Stimulated activated CD4-positive, alpha-beta T cell treated with anti-CD3 and anti-CD28 coated beads, Interleukin-1b, Interleukin-23, amount 100 ng/mL, for 48 hours (primary cell): ENCODE measurements around the gene SNRNP200.
A peak's percentile ranks its signal among the peaks of the same experiment; 100 is the strongest.

ENCODE experiments used
- DNase-seq: peaks from one replicate; pipeline ENCODE4 v3.0.0-alpha.2; 2020

SNRNP200 gene

GRCh38 chr2:96305091-96305978, at the start of gene SNRNP200:
SNRNP200 (minus strand) TSS chr2:96305546; CDS start chr2:96305437, 109 bp downstream.
- DNase-seq, result peak; percentile 93

DNA sequence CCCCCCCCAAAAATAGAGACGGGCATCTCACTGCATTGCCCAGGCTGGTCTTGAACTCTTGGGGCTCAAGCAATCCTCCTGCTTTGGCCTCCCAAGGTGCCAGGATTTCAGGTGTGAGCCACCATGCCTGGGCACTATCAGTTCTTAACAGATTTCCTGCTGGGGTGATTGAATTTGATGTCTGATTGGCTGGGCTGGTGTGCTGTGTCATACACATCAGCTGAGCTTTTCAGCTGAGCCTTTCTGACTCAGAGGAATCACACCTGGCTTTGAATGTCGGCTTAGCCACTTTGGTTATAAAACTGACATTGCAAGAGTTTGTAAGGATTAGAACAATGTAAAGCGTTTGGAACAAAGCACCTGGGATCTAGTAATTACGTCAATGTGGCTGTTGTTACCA, 49.1 kb upstream of the SNRNP200 start:
- DNase-seq, result no peak

DNA sequence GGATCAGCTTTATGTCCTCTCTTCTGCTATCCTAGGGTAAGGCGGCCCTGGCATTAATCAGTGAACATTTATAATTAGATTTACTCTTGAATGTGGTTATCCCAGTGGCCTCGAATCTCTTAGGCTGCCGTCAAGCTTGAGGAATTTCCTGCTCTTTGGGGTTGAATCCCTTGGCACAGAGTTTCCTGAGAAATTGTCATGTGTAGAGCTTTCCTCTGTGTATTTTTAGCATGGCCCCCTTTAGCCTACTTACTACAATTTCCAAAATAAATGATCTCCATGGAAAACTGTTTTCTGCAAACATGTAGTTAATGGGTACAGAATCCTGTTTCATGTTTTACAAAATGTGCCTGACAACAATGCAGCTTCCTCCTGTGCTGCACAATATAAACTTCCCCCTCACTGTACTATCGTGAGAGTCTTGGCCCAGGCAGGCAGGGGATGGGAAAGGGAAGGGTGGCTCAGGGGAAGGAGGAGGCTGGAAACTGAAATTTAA, 48.3 kb upstream of the SNRNP200 start:
- DNase-seq, result no peak

DNA sequence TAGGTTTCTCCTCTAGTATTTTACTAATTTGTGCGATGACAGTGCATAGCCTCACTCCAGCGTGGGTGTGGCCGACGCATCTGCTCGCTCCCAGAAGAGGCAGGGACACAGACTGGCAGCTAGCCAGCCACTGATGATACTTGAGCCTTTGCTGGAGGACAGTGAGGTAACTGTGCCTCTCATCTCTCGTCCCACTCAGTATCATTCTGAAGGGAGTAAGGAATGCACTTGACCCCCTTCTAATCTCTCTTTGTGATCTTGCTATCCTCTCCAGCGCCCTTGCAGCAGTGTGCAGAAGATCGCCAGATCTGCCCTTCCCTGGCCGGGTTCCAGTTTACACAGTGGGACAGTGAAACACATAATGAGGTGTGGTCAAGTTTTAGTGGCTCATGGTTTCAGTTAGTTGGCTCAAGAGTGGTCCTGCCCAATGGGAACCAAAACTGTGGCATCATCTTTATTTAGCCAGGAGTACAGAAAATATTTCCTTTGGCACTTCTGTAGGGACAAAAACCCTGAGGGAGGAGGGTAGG, 47.8 kb upstream of the SNRNP200 start:
- DNase-seq, result no peak

DNA sequence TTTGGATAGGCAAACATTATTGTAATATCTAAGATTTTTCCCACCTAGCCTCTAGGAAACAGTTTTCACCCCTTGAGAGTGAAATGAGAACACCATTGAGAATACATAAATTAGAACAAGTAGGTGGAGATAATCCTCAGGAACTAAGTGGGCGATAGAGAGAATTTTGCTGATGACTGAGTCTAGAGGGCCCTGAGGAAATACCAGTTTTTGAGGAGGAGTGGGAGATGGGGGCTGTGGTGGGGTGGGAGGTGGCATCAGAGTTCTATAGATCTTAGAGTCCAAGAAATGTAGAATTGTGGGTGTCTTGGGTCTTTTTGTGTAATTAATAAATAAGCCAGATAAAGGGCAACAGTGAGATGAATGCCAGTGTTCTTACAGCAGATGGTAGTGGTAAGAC, 42.0 kb upstream of the SNRNP200 start:
- no peak for DNase-seq

GRCh38 chr2:96345868-96346462, 40.6 kb upstream of the SNRNP200 start:
- no peak for DNase-seq

DNA sequence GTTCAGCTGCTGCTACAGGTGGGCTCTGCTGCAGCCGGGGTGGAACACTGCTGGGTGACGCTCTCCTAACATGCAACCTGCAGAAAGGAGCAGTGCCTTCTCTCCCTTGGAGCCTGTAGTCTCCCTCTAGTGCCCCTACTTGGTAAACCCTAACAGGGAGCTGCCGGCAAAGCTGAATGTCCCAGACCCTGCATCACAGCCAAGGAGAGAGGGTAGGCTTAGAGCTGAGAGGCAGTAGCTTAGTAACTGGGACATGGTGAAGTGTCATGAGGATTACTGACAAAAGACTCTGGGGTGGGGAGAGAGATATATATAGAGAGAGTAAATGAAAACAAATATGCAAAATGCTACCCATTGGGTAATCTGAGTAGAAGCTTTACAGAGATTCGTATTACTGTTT, 40.1 kb upstream of the SNRNP200 start:
- DNase-seq, result no peak

DNA sequence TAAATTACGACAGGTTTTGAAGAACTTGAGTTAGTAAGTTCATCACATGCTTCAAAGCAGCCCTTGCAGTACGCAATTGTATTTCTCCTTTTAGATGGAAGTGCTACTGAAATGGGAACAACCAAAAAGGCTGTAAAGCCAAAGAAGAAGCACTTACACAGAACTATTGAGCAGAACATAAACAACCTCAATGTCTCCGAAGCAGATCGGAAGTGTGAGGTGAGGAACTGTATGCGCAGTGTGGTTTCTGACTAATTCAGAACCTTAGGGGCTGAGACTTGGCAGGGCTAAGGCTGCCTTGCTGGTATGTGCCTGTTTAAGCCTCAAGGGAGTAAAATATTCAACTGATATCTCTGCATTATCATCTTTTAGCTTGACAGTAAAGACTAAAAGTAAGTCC, 38.7 kb upstream of the SNRNP200 start:
- DNase-seq, result peak; percentile 26

DNA sequence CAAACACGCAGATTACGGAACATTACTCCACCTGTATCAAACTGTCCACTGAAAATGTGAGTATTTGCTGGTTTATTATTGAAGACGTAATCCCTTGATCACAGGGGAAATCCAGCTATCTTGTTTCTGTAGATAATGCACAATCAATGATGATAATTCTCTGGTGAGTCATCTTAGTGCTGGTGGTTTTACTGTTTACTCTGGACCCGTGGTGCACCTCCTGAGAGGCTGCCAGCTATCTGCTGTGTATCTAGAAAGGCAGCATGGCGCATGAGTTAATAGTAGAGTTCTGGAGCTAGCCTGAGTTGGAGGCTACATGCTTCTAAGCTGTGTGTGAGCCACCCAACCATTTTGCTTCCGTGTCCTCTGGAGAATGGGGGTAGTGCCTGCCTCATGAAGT, 36.7 kb upstream of the SNRNP200 start:
- peak; percentile 43 for DNase-seq

- no peak for DNase-seq
Observed at GRCh38 chr2:96341641-96342040, 36.3 kb upstream of the SNRNP200 start.

DNA sequence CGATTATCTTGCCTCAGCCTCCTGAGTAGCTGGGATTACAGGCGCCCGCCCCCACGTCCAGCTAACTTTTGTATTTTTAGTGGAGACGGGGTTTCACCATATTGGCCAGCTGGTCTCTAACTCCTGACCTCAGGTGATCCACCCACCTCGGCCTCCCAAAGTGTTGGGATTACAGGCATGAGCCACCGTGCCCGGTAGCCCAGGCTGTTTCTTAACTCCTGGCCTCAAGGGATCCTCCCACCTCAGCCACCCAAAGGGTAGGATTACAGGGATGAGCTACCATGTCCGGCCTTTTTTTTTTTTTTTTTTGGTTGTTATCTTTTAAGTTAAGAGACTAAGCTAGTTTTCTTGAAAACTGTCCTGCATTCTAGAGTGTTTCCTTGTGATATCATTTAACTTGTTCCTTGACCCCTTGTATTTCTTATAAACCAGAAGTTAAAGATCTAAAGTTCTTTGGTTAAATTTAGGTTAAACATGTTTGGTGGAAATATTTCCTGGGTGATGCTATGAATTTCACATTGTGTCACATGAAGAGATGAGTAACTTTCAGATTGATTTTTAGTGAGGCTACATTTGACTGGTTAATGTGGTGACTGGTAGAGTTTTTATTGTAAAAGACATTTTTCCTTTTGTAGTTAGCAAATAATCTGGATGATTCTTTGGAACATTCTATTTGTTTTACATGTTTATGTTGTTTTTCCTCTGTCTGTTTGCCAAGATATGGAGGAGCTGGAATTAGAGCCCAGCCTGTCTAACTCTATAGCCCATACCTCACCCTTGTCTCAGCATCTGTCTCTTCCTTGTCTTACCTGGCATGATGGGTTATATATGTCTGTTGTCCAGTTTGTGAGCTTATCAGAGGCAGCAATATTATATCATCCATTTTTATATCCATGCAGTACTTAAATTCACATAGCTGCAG, 35.4 kb upstream of the SNRNP200 start:
- no peak for DNase-seq

GRCh38 chr2:96336873-96337272, 31.5 kb upstream of the SNRNP200 start:
- DNase-seq, result no peak

DNA sequence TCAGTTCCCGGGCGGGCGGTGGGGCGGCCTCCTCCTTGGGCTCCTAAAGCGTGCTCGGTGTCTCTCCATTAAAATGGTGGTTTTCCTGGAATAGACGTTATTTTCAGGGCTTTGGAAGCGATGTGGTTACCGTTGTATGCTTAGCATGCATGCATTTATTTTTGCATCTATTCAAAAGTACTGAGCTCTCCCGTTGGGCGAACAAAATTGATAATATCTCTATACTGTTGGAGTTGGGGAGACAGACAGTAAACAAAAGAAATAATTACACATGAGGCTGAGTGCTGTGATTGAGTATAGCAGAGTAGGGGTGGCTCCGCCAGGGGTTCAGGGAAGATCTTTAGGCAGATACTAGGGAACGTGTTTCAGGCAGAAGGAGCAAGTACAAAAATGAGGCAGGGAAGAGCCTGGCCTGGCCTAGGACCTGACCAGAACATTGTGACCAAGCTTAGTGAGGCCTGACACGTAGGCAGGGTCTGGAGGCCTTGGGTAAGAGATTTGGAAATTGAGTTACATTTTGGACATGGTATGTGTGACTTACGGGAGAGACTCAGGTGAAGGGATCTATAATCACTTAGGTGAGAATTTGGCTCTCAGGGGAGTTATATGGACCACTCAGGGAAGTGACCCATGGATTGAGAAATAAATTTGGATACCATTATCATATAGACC, 30.9 kb upstream of the SNRNP200 start:
- DNase-seq, result no peak

- no peak for DNase-seq
Observed at GRCh38 chr2:96333708-96334107, 28.4 kb upstream of the SNRNP200 start.

DNA sequence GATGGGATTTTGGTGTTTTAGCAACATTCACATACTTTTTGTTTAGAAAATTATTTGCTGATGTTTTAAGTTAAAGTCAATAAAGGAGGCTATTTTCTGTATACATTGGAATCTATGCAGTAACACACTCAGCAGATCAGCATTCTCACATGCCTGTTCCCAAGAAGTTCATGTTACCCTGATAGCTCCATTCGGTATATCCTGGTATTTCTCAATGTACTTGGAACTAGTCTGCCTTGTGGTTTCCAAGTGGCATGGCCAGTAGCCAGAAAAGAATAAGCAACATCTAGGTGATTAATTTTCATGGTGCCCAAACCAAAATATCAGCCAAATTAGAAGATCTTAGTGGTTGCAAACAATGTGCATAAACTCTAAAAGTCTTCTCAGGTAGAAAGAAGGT, 25.1 kb upstream of the SNRNP200 start:
- no peak for DNase-seq

GRCh38 chr2:96329874-96330273, 24.5 kb upstream of the SNRNP200 start:
- no peak for DNase-seq

GRCh38 chr2:96329456-96329855, 24.1 kb upstream of the SNRNP200 start:
- DNase-seq, result no peak

DNA sequence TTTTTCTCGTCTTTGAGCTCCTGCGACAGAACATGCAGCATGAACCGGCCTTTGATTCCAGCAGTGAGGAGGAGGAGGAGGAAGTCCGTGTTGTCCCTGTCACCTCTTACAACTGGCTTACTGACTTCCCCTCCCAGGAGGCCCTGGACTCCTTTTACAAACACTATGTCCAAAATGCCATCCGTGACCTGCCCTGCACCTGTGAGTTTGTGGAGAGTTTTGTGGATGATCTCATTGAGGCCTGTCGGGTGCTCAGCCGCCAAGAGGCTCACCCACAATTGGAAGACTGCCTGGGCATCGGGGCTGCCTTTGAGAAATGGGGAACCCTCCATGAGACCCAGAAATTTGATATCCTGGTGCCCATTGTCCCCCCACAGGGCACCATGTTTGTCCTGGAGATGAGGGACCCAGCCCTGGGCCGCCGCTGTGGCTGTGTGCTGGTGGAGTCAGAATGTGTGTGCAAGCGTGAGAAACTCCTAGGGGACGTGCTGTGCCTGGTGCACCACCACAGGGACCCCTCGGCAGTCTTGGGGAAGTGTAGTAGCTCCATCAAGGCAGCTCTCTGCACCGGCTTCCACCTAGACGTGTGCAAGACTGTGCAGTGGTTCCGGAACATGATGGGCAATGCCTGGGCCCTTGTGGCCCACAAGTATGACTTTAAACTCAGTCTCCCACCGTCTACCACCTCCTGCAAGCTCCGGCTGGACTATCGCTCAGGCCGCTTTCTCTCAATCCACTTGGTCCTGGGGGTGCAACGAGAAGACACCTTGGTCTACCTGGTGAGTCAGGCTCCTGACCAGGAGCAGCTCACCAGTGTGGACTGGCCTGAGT, 21.9 kb upstream of the SNRNP200 start:
- DNase-seq, result no peak

GRCh38 chr2:96326564-96326963, 21.2 kb upstream of the SNRNP200 start:
- DNase-seq, result no peak

GRCh38 chr2:96325884-96326255, 20.5 kb upstream of the SNRNP200 start:
- peak; percentile 52 for DNase-seq
